Spinal cord (tissue), 10 donors: ENCODE results near the gene NPW. TPM values are rescaled to one million over a fixed set of nuclear protein-coding genes. Genes with fewer than 3 reads are reported as not detected.

Experiments used
- DNase-seq, 6 donors: peaks; one replicate each; pipeline versions ENCODE4 v3.0.0 to v3.0.0-alpha.2; 2013 to 2015; ENCODE audit warnings: low spot score in 6 of 6, low read depth in 4 of 6
- H3K27ac ChIP-seq: one replicate; pipeline ENCODE4 v1.5.1; 2013; ENCODE audit warnings: low read depth, low read length, control low read depth
- H3K27me3 ChIP-seq: one replicate; pipeline ENCODE4 v1.6.1; 2013; ENCODE audit warnings: low read length; ENCODE audit not compliant: control insufficient read depth, insufficient read depth
- H3K36me3 ChIP-seq: one replicate; pipeline ENCODE4 v1.6.1; 2013; ENCODE audit warnings: low read length; ENCODE audit not compliant: control insufficient read depth, insufficient read depth
- H3K4me1 ChIP-seq: one replicate; pipeline ENCODE4 v1.6.1; 2013; ENCODE audit warnings: low read length; ENCODE audit not compliant: control insufficient read depth, insufficient read depth
- H3K4me3 ChIP-seq: one replicate; pipeline ENCODE4 v1.5.1; 2013; ENCODE audit warnings: low read depth, low read length, control low read depth
- H3K9me3 ChIP-seq: one replicate; pipeline ENCODE4 v1.6.1; 2013; ENCODE audit warnings: low read length; ENCODE audit not compliant: control insufficient read depth, insufficient read depth
- WGBS: methylation state at CpG from one replicate; pipeline ENCODE4 v1.1.5; 2013; ENCODE audit warnings: missing lambda C conversion rate; ENCODE audit not compliant: insufficient coverage; 5-methylcytosine and 5-hydroxymethylcytosine counted together
- polyA plus RNA-seq, 2 donors: library from polyadenylated mRNA; unstranded; fragments of 120-200 nt; gene quantifications; one replicate each; pipeline ENCODE4 v1.2.1, GENCODE V29; 2013; ENCODE audit not compliant: insufficient read length in 2 of 2
- total RNA-seq, 2 donors: library from RNA; depleted of rRNA in 1 of 2; stranded (reverse); fragments of 120-200 nt in 1 of 2; fragments of >200 nt in 1 of 2; gene quantifications; one replicate each; pipeline versions ENCODE4 v1.2.3 to v1.2.4, GENCODE V29; 2013 to 2014
- donor health status: healthy.

The NPW gene
- total and polyA plus RNA-seq, 4 donors, result 0.20 to 4.9 (median 1.4) TPM

- no peak overlapping the region for H3K27ac ChIP-seq
- H3K36me3 ChIP-seq, result no peaks in the 10 kb centered on the region
- no peak for DNase-seq
- H3K4me1 ChIP-seq, result peaks cover 34% of the 10 kb centered on the region
- under 1% methylated on average over 96 of the region's 96 CpGs for WGBS
- H3K9me3 ChIP-seq, result no peaks in the 10 kb centered on the region
- H3K27me3 ChIP-seq, result peaks cover 32% of the 10 kb centered on the region
- H3K4me3 ChIP-seq, result no peak overlapping the region
Measured at GRCh38 chr16:2019921-2020831, 591 bp downstream of the NPW start.

GRCh38 chr16:2022723-2023091 lies 3.1 kb downstream of the NPW start:
- no peaks in the 10 kb centered on the region for H3K9me3 ChIP-seq
- peak overlapping the region; percentile 42 for H3K4me3 ChIP-seq
- peaks cover 50% of the 10 kb centered on the region for H3K4me1 ChIP-seq
- peaks cover 3% of the 10 kb centered on the region for H3K36me3 ChIP-seq
- peaks cover 34% of the 10 kb centered on the region for H3K27me3 ChIP-seq
- WGBS, result 2% methylated on average over 10 of the region's 14 CpGs
- no peak for DNase-seq
- H3K27ac ChIP-seq, result no peak overlapping the region

GRCh38 chr16:2023092-2024031 lies 3.8 kb downstream of the NPW start:
- H3K27me3 ChIP-seq, result peaks cover 31% of the 10 kb centered on the region

GRCh38 chr16:2024032-2024420 lies 4.4 kb downstream of the NPW start:
- peaks cover 6% of the 10 kb centered on the region for H3K36me3 ChIP-seq
- peaks cover 28% of the 10 kb centered on the region for H3K27me3 ChIP-seq
- no peak for DNase-seq
- no peak overlapping the region for H3K4me3 ChIP-seq
- H3K9me3 ChIP-seq, result no peaks in the 10 kb centered on the region
- peaks cover 62% of the 10 kb centered on the region for H3K4me1 ChIP-seq
- peak overlapping the region; percentile 54 for H3K27ac ChIP-seq
- WGBS, result 92% methylated on average over 12 of the region's 12 CpGs

More at GRCh38 chr16:2023092-2024031, 3.8 kb downstream of the NPW start:
- Histone ChIP-seq H3K4me3 (peak overlapping the region; percentile 42), H3K36me3 (peaks cover 3% of the 10 kb centered on the region), H3K27ac (peak overlapping the region; percentile 54), H3K9me3 (no peaks in the 10 kb centered on the region), H3K4me1 (peaks cover 57% of the 10 kb centered on the region)
- WGBS, result 7% methylated on average over 49 of the region's 53 CpGs
- DNase-seq, result peak in 5 of 6 donors; percentile 71 to 94 (median 83)

- Histone ChIP-seq H3K4me3 (no peak overlapping the region), H3K36me3 (peaks cover 18% of the 10 kb centered on the region), H3K4me1 (peaks cover 53% of the 10 kb centered on the region), H3K27ac (no peak overlapping the region), H3K27me3 (peaks cover 18% of the 10 kb centered on the region), H3K9me3 (no peaks in the 10 kb centered on the region)
- DNase-seq, result no peak
- WGBS, result 84% methylated on average over 13 of the region's 14 CpGs
Measured at GRCh38 chr16:2025251-2025650, 5.7 kb downstream of the NPW start.

GRCh38 chr16:2025878-2026460 lies 6.4 kb downstream of the NPW start:
- DNase-seq, result no peak
- Histone ChIP-seq H3K27ac (no peak overlapping the region), H3K4me3 (no peak overlapping the region), H3K4me1 (peaks cover 46% of the 10 kb centered on the region), H3K27me3 (peaks cover 11% of the 10 kb centered on the region), H3K9me3 (no peaks in the 10 kb centered on the region), H3K36me3 (peaks cover 25% of the 10 kb centered on the region)
- WGBS, result 77% methylated on average over 15 of the region's 16 CpGs

- Histone ChIP-seq H3K27me3 (peaks cover 8% of the 10 kb centered on the region), H3K4me1 (peaks cover 50% of the 10 kb centered on the region), H3K4me3 (peak within 1 kb of the TSS; percentile 41), H3K9me3 (no peaks in the 10 kb centered on the region), H3K36me3 (peaks cover 30% of the 10 kb centered on the region), H3K27ac (no peak within 1 kb of the TSS)
- peak in 1 of 6 donors; percentile 57 for DNase-seq
- WGBS, result 9% methylated on average over 59 of the region's 59 CpGs
Measured at GRCh38 chr16:2026461-2027023, 7.0 kb downstream of the NPW start, which contains the start of gene NHERF2. TSS of gene NHERF2 (plus strand) at chr16:2026902. CDS start at chr16:2027006, 104 bp downstream.

GRCh38 chr16:2027024-2028010 lies 7.7 kb downstream of the NPW start:
- Histone ChIP-seq H3K9me3 (no peaks in the 10 kb centered on the region), H3K4me3 (peak overlapping the region; percentile 41), H3K36me3 (peaks cover 34% of the 10 kb centered on the region), H3K4me1 (peaks cover 52% of the 10 kb centered on the region), H3K27me3 (peaks cover 2% of the 10 kb centered on the region), H3K27ac (no peak overlapping the region)
- WGBS, result 7% methylated on average over 75 of the region's 76 CpGs
- DNase-seq, result peak in 1 of 6 donors; percentile 50
